ENCODE results near the gene ANKRD63.

Gene ANKRD63

DNA sequence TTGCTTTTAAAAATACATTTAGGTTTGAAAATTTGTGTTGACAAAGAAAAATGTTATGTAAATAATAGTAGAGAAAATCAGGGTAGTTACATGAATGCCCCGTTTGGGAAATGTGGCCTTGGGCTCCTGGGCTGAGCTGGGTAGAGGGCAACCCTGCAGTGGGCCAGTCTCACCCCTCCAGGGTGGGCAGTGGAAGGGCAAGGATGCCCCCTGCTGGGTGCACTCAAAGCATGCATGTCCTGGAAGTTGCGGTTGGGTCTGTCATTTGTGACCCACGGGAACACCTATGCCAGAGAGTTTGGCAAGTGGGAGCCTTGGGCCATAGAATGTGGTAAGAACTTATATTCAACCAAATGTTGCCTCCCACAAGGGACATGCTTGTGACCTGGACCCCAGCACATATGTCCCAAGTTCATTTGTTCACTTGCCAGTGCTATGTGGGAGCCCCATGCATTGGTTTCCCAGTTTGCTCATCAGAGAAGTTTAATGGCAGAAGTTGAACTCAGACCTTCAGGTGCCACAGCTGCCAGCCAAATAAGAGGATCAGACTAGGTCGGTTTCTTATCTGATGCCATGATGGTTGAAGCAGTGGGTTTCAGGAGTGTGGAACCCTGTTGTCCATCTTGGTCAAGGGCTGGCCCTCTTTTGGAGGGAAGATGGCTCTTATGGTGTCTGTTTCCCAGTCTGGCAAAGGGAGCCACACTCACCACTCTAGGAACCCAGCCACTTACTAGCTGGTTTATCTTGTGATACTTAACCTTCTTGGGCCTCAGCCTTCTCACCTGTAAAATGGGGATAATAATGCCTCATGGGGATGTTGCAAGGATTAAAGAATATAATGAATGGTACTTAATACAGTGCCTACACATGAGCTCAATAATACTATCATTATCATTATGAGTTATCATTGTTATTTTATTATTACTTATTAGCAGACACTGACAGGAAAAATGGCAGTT lies 27.4 kb upstream of the ANKRD63 start:
- H3K23ac ChIP-seq (ENCODE audit: low read depth, low read length, poor library complexity) = no peak overlapping the region
- no peak overlapping the region for H3K4me3 ChIP-seq (ENCODE audit: low read length in 2 of 2)
- no peak for DNase-seq (ENCODE audit: low spot score)
- H2BK15ac ChIP-seq (ENCODE audit: low read length) = no peak overlapping the region
- no peaks in the 10 kb centered on the region for H3K9me3 ChIP-seq (replicated peaks in 1 of 2; ENCODE audit: control insufficient read depth in 2 of 2, insufficient read depth in 1 of 2, low read depth in 1 of 2, low read length in 2 of 2)
- peaks cover 5 to 31% of the 10 kb centered on the region in 2 donors for H3K4me1 ChIP-seq (ENCODE audit: control insufficient read depth in 2 of 2, insufficient read depth in 1 of 2, low read depth in 1 of 2, low read length in 2 of 2)
- peaks cover 0 to 7% (median 2%) of the 10 kb centered on the region in 3 experiments for H3K27me3 ChIP-seq (ENCODE audit: control insufficient read depth in 3 of 3, insufficient read depth in 3 of 3, low read depth in 1 of 3, low read length in 3 of 3)
- H3K36me3 ChIP-seq (replicated peaks in 1 of 2; ENCODE audit: control insufficient read depth in 2 of 2, insufficient read depth in 2 of 2, low read length in 2 of 2) = no peaks in the 10 kb centered on the region
- H3K4ac ChIP-seq (ENCODE audit: low read length) = no peak overlapping the region
- H2BK120ac ChIP-seq (ENCODE audit: low read depth, low read length) = no peak overlapping the region
- H4K91ac ChIP-seq (ENCODE audit: low read depth, low read length, poor library complexity) = no peak overlapping the region
- H4K8ac ChIP-seq (ENCODE audit: low read depth, low read length) = no peak overlapping the region
- H2AFZ ChIP-seq (ENCODE audit: low read length) = peak overlapping the region; percentile 69
- H3K4me2 ChIP-seq (ENCODE audit: insufficient read depth, low read length, poor library complexity, severe bottlenecking) = no peak overlapping the region
- H2BK5ac ChIP-seq (ENCODE audit: low read length) = no peak overlapping the region
- H2AK5ac ChIP-seq (ENCODE audit: low read depth, low read length) = no peak overlapping the region
- no peak overlapping the region for H3K14ac ChIP-seq (ENCODE audit: low read length)
- H2BK12ac ChIP-seq (ENCODE audit: low read length) = no peak overlapping the region
- H3K27ac ChIP-seq (replicated peaks; ENCODE audit: low read length) = no peak overlapping the region
- H3K9ac ChIP-seq (ENCODE audit: low read depth, low read length, poor library complexity) = no peak overlapping the region
- no peaks in the 10 kb centered on the region for H3K79me1 ChIP-seq (ENCODE audit: low read depth, low read length)
- WGBS, 2 donors (ENCODE audit: extremely low coverage in 2 of 2, insufficient read length in 2 of 2, insufficient replicate concordance in 1 of 2) = no CpG with 5 or more reads among the region's 4 CpGs
- no peak overlapping the region for H3K18ac ChIP-seq (ENCODE audit: low read length)

DNA sequence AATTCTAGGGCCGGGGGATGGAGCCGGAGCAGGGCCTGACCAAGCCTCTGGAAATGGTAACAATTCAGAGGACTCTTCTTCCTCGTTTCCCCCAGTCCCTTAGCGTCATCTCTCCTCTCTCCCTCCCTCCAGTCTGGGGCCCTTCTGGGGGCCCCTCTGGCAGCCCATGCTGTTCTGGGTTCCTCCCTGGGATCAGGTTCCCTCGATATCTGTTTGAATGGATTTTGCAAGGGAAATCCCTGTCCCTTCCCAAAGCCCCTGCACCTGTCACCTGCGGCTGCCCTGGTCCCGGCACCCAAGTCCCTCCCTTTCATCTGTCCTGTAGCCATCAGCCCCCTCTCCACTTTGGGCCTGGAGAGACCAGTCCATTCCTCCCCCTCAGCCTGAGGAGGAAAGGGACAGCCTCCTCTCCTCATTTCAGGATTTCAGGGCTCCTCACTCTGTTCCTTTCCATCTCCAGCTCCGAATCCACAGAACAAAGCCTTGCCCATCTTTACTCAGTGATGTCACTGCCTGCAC lies 26.5 kb upstream of the ANKRD63 start:
- Histone ChIP-seq H3K36me3 (replicated peaks in 1 of 2; ENCODE audit: control insufficient read depth in 2 of 2, insufficient read depth in 2 of 2, low read length in 2 of 2) (no peaks in the 10 kb centered on the region), H3K9ac (ENCODE audit: low read depth, low read length, poor library complexity) (no peak overlapping the region), H2AK5ac (ENCODE audit: low read depth, low read length) (no peak overlapping the region), H3K79me1 (ENCODE audit: low read depth, low read length) (no peaks in the 10 kb centered on the region), H2BK5ac (ENCODE audit: low read length) (no peak overlapping the region), H3K18ac (ENCODE audit: low read length) (peak overlapping the region; percentile 59), H2BK120ac (ENCODE audit: low read depth, low read length) (no peak overlapping the region), H3K14ac (ENCODE audit: low read length) (no peak overlapping the region), H2BK12ac (ENCODE audit: low read length) (no peak overlapping the region), H3K23ac (ENCODE audit: low read depth, low read length, poor library complexity) (no peak overlapping the region), H2AFZ (ENCODE audit: low read length) (peak overlapping the region; percentile 69), H4K91ac (ENCODE audit: low read depth, low read length, poor library complexity) (no peak overlapping the region), H4K8ac (ENCODE audit: low read depth, low read length) (peak overlapping the region; percentile 1), H3K4me3 (ENCODE audit: low read length in 2 of 2) (no peak overlapping the region), H3K27me3 (ENCODE audit: control insufficient read depth in 3 of 3, insufficient read depth in 3 of 3, low read depth in 1 of 3, low read length in 3 of 3) (peaks cover 0 to 7% (median 2%) of the 10 kb centered on the region in 3 experiments), H3K4me1 (ENCODE audit: control insufficient read depth in 2 of 2, insufficient read depth in 1 of 2, low read depth in 1 of 2, low read length in 2 of 2) (peaks cover 5 to 31% of the 10 kb centered on the region in 2 donors), H3K4me2 (ENCODE audit: insufficient read depth, low read length, poor library complexity, severe bottlenecking) (no peak overlapping the region), H3K27ac (replicated peaks; ENCODE audit: low read length) (no peak overlapping the region), H2BK15ac (ENCODE audit: low read length) (no peak overlapping the region), H3K9me3 (replicated peaks in 1 of 2; ENCODE audit: control insufficient read depth in 2 of 2, insufficient read depth in 1 of 2, low read depth in 1 of 2, low read length in 2 of 2) (no peaks in the 10 kb centered on the region), H3K4ac (ENCODE audit: low read length) (no peak overlapping the region)
- no peak for DNase-seq (ENCODE audit: low spot score)
- no CpG with 5 or more reads among the region's 8 CpGs for WGBS, 2 donors (ENCODE audit: extremely low coverage in 2 of 2, insufficient read length in 2 of 2, insufficient replicate concordance in 1 of 2)

DNA sequence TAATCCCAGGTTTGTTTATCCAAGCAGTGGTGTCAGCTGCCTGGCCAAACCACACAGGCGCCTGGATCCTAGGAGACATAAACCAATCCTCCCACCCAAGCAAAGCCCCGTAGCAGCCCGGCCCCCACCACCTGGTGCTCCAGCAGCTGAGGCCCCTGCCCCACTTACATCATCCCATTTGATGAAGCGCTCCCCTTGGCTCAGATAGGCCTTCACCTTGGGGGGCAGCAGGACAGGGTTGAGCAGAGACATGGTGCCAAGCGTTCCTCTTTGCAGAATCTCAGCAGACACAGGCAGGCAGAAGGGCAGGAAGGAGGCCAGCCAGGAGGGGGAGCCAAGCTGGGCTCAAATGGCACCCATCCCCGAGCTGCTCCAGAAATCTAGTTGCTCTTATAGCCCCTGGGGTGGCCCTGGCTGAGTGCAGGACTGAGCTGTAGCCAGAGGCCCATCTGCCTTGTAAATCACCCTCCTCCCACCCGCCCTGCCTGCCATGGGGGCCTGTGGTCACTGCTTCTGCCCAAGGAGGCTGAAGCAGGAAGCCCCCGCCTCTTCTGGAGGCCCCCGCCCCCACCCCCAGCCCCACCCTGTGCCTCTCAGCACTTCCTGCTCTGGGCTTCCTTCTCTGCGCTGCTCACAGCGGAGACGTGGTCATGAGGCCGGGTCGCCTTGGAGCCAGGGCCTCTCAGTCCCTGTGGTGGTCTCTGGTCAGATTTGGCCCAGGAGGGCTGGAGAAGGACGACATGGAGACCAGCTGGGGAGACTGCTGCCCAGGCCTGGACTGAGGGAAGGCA lies 24.8 kb upstream of the ANKRD63 start, which contains the start of gene PLCB2:
Gene PLCB2 (minus strand): TSS at position 515 of the 791 bp plus-strand sequence. CDS start 263 bp downstream, at position 252.
- Histone ChIP-seq H3K27ac (replicated peaks; ENCODE audit: low read length) (no peak within 1 kb of the TSS), H4K8ac (ENCODE audit: low read depth, low read length) (no peak within 1 kb of the TSS), H3K23ac (ENCODE audit: low read depth, low read length, poor library complexity) (peak within 1 kb of the TSS; percentile 28), H3K4me3 (ENCODE audit: low read length in 2 of 2) (no peak within 1 kb of the TSS), H2AK5ac (ENCODE audit: low read depth, low read length) (peak within 1 kb of the TSS; percentile 85), H4K91ac (ENCODE audit: low read depth, low read length, poor library complexity) (no peak within 1 kb of the TSS), H2BK15ac (ENCODE audit: low read length) (peak within 1 kb of the TSS; percentile 63), H3K9ac (ENCODE audit: low read depth, low read length, poor library complexity) (peak within 1 kb of the TSS; percentile 50), H3K4me2 (ENCODE audit: insufficient read depth, low read length, poor library complexity, severe bottlenecking) (no peak within 1 kb of the TSS), H3K27me3 (ENCODE audit: control insufficient read depth in 3 of 3, insufficient read depth in 3 of 3, low read depth in 1 of 3, low read length in 3 of 3) (peaks cover 0 to 7% (median 0%) of the 10 kb centered on the region in 3 experiments), H3K18ac (ENCODE audit: low read length) (peak within 1 kb of the TSS; percentile 76), H2BK5ac (ENCODE audit: low read length) (peak within 1 kb of the TSS; percentile 30), H3K79me1 (ENCODE audit: low read depth, low read length) (no peaks in the 10 kb centered on the region), H3K9me3 (replicated peaks in 1 of 2; ENCODE audit: control insufficient read depth in 2 of 2, insufficient read depth in 1 of 2, low read depth in 1 of 2, low read length in 2 of 2) (no peaks in the 10 kb centered on the region), H3K14ac (ENCODE audit: low read length) (peak within 1 kb of the TSS; percentile 11), H2BK12ac (ENCODE audit: low read length) (no peak within 1 kb of the TSS), H2BK120ac (ENCODE audit: low read depth, low read length) (no peak within 1 kb of the TSS), H2AFZ (ENCODE audit: low read length) (peak within 1 kb of the TSS; percentile 83), H3K4ac (ENCODE audit: low read length) (no peak within 1 kb of the TSS), H3K4me1 (ENCODE audit: control insufficient read depth in 2 of 2, insufficient read depth in 1 of 2, low read depth in 1 of 2, low read length in 2 of 2) (peaks cover 5 to 31% of the 10 kb centered on the region in 2 donors), H3K36me3 (replicated peaks in 1 of 2; ENCODE audit: control insufficient read depth in 2 of 2, insufficient read depth in 2 of 2, low read length in 2 of 2) (no peaks in the 10 kb centered on the region)
- WGBS, 2 donors (ENCODE audit: extremely low coverage in 2 of 2, insufficient read length in 2 of 2, insufficient replicate concordance in 1 of 2) = no CpG with 5 or more reads among the region's 15 CpGs
- no peak for DNase-seq (ENCODE audit: low spot score)
